GM18520 (cell line): Measurements from ENCODE around the gene KANSL2.
A peak's percentile ranks its signal among the peaks of the same experiment; 100 is the strongest.
"Not testable (repeated sequence)": the region's sequence is repeated elsewhere in the genome, so short reads cannot be mapped to it uniquely, and the experiment has no call there.

Source experiments
- ATAC-seq: cut with Tn5 transposase; IDR thresholded peaks from one replicate; pipeline ENCODE4 v1.9.1; 2021; ENCODE audit not compliant: unreplicated experiment

Gene KANSL2

DNA sequence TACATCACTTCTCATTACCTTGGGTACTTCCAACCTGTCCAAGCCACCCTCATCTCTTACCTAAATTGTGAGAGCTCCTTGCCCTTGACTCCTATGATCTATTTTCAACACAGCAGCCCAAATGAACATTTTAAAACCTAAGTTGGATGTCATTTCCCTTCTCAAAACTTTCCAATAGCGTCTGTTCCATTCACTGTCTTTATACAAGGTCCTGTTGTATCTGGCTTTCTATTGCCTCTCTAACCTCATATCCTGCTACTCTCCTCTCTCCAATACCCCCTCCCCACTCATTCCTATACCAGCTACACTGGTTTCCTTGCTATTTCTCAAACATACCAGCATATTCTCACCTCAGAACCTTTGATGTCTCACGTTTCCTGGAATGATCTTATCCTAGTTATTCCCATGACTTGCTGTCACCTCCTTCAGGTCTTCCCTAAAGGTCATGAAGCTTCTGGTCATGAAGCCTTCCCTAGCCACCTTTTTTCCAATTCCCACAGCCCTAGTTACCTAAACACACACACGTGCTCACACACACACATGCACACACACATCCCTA lies 4.1 kb upstream of the KANSL2 start:
- ATAC-seq: no peak

DNA sequence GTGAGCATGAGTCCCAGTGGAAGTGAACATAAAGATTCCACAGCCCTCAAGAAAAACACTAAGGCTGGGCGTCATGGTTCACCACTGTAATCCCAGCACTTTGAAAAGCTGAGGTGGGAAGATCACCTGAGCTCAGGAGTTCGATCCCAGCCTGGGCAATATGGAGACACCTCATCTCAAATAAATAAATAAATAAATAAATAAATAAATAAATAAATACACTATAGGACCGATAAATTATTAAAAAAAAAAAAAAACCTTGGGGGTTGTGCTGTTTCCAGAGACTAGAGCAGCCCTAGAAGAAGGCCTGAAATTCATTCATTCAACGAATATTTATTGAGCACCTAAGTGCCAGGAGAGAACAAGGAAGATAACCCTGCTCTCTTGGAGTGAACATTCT lies 1.5 kb upstream of the KANSL2 start:
- no peak for ATAC-seq

DNA sequence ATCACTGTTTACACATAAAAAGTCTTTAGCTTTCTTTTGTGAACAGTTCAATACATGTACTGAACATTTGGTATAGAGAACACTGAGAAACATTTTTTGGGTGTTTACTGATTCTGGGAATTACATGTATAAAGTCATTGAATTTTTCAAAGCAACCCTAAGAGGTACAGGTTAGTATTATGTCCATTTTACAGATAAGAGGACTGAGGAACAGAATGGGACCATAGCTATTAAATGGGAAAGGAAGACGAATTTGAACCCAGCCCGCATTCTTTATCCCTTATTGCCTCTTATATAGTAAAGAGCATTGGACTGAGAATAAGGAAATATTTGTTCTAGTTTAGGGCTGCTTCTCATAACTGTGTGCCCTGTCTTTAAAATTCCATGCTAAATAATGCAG lies 889 bp upstream of the KANSL2 start:
- no peak for ATAC-seq

DNA sequence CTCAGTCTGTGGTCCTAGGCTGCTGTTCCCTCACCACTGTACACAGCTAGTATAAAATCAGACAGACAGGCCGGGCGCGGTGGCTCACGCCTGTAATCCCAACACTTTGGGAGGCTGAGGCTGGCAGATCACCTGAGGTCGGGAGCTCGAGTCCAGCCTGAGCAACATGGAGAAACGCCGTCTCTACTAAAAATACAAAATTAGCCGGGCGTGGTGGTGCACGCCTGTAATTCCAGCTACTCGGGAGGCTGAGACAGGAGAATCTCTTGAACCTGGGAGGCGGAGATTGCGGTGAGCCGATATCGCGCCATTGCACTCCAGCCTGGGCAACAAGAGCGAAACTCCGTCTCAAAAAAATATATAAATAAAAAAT lies 481 bp upstream of the KANSL2 start:
- not testable (repeated sequence) for ATAC-seq

DNA sequence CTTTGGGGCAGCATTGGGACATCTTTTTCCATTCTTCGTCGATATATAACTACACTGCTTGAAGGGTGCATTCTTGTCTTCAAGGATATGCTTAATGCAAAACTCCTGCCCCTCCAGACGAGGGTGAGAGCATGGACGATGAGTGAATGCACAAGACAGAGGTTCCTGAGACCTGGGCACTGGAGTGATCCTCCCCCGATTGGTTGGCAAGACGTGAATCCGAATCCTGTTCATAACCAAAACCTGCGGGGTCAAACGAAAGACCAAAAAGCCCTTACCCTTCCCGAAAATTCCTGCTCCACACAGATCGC lies 684 bp downstream of the KANSL2 start:
- ATAC-seq: no peak

DNA sequence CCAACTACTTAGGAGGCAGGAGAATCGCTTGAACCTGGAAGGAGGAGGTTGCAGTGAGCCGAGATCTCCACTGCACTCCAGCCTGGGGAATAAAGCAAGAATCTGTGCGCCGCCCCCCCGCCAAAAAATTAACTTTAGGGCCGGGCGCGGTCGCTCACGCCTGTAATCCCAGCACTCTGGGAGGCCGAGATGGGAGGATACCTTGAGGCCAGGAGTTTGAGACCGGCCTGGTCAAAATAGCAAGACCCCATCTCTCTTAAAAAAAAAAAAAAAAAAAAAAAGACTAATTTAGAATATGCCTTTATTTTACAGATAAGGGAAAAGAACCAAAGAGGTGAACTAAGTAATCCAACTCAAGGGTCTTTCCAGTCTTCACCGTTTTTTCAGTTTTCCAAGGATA lies 1.2 kb downstream of the KANSL2 start:
- no peak for ATAC-seq

DNA sequence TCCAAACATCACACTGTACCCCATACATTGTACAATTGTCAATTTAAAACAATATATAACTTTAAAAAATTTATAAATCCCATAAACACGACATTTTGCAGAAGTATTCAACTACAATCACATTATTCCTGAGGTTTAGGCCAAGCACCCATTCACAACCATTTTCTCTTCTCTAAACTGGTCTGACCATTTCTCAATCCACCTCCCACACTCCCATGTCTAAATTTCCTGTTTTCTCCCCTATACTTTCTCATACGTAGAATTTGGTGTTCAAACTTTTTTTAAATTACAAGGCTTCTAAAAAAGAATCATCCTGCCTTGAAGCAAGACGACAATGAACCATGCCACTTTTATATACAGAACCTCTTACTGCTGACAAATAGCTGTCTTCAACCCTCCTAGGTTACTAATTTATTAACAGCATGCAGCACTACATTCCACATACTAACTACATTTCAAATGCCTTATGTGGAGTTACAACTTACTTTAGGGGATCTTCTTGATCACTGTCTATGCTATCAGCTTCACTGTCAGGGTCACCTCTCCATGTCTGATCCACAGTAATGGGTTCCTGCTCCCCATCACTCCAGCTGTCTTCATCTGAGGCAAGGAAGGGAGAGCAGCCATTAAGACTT lies 3.4 kb downstream of the KANSL2 start:
- no peak for ATAC-seq

DNA sequence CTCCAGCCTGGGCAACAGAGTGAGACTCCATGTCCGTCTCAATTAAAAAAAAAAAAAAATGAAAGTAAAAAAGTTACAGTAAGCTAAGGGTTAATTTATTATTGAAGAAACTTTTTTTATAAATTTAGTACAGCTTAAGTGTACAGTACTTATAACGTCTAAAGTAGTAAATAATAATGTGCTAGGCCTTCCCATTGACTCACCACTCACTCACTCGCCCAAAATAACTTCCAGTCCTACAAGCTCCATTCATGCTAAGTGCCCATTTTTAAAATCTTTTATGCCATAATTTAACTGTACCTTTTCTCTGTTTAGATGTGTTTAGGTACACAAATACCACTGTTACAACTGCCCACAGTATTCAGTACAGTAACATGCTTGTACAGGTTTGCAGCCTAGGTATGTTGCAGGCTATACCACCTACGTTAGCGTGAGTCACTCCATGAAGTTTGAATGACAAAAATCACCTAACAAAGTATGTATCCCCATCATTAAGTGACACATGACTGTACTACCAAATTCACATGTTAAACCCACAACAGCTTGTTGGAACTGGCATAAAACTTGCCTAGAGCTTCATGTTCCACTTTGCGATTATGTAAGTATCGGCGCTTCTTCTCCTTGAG lies 10.7 kb downstream of the KANSL2 start:
- ATAC-seq: no peak

DNA sequence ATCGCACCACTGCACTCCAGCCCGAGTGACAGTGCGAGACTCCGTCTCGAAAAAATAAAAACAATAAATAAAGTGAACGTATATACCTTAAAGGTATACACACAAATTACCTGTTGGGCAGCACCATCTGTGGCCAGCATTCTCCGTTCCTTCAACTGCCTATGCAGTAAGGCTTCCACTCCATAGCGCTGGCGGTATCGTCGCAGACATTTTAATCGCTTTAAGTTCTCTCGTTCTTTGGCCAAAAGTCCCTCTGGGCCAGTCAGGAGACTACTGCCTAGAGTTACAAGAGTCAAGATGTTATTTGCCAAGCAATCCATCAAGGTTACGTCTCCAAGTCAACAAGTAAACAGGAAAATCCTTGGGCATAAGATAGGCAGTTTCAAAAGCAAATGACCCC lies 13.0 kb downstream of the KANSL2 start:
- no peak for ATAC-seq

DNA sequence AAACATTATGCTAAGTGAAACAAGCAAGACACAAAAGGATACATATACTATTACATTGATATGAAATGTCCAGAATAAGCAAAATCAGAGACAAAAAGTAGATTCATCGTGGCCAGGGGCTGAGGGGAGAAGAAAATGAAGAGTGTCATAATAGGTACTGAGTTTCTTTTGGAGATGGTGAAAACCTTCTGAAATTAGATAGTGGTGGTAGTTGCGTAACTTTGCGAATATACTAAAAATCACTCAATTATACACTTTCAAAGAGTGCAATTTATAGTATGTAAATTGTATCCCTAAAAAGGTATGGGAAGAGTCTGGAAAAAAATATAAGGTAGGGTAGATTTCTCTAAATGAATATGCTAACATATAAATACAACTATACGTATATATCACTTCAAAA lies 22.2 kb downstream of the KANSL2 start:
- no peak for ATAC-seq

DNA sequence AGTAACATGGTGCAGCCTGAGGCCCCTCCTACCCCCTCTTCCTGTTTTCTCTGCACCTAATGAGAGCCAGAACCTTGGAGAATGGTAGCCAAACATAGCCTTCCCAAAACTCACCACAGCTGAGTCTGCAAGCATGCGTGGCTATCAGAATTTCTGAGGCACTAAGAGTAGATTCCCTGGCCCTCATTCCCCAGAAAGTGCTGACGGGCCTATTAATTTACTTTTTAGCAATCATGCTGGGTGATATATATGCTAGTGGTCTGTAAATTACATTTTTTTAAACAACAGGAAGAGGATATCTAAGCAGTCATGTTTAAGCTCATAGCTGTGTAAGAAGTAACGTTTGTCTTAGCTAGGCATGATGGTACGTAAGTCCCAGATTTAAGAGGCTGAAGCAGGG lies 30.4 kb downstream of the KANSL2 start:
- ATAC-seq: no peak

DNA sequence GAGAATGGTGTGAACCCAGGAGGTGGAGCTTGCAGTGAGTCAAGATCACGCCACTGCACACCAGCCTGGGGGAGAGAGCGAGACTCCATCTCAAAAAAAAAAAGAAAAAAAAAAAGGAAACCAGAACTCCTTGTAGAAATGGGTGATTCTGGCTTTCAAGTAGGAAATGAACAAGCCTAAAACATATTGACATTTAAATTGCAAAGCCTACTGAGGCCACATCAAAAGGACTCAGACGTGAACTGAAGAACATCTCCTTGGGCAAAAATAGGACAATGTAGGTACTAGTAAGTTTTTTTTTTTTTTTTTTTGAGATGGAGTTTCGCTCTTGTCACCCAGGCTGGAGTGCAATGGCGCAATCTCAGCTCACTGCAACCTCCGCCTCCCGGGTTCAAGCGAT lies 36.7 kb downstream of the KANSL2 start:
- not testable (repeated sequence) for ATAC-seq

DNA sequence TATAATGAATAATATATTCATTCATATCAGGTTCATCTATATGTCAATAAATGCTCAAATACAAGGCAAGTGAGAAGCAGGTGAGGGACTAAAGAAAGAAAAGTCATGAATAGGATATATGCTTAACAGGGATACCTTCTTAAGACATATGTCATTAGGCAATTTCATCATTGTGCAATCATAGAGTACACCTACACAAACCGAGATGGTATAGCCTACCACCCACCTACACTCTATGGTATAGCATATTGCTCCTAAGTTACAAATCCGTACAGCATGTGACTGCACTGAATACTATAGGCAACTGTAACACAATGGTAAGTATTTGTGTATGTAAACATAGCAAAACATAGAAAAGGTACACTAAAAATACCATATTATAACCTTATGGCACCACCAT lies 39.0 kb downstream of the KANSL2 start:
- ATAC-seq: no peak

DNA sequence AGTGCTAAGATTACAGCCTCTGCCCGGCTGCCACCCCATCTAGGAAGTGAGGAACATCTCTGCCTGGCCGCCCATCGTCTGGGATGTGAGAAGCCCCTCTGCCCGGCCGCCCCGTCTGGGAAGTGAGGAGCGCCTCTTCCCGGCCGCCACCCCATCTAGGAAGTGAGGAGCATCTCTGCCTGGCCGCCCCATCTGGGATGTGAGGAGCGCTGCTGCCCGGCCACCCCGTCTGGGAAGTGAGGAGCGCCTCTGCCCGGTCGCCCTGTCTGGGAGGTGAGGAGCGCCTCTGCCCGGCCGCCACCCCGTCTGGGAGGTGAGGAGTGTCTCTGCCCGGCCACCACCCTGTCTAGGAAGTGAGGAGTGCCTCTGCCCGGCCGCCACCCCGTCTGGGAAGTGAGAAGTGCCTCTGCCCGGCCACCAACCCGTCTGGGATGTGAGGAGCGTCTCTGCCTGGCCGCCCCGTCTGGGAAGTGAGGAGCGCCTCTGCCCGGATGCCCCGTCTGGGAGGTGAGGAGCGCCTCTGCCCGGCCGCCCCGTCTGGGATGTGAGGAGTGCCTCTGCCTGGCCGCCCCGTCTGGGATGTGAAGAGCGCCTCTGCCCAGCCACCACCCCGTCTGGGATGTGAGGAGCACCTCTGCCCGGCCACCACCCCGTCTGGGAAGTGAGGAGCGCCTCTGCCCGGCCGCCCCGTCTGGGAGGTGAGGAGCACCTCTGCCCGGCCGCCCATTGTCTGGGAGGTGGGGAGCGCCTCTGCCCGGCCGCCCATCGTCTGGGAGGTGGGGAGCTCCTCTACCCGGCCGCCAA lies 40.1 kb downstream of the KANSL2 start:
- ATAC-seq: not testable (repeated sequence)

DNA sequence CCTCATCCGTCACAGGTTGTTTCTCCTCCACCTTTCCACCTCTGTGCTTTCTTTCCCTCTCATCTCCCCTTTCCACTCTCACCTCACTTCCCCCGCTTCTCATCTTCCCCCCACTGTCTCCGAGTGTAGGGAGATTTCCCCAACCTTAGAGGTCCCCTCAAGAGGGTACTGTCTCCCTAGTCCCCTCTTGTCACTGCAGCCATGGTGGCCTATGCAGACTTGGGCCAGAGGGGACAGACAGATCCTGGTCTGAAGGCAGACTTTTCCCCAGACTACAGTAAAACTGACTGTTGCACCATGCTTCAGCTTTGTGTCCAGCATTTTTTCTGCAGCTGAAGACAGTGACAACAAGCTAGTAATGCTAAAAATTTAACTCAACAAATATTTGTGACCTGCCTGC lies 41.2 kb downstream of the KANSL2 start:
- ATAC-seq: no peak

DNA sequence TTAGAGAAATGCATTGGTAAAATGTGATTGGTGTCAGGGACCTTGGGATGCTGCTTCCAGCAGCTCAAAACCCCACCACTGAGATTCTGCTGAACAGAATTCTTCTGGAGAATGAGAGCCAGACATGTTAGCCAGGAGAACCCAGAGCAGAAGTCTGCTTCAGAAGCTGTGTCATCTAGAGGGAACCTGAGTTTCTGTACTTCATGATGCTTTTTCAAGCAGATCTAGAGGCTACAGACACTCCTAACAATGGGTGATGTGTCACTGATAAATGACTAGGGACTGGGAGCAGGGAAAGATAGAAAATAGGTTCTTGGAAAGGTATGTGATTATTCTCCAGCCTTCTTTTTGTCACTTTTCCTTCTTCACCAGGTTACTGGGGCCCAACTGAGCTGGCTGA lies 41.6 kb downstream of the KANSL2 start:
- ATAC-seq: no peak

DNA sequence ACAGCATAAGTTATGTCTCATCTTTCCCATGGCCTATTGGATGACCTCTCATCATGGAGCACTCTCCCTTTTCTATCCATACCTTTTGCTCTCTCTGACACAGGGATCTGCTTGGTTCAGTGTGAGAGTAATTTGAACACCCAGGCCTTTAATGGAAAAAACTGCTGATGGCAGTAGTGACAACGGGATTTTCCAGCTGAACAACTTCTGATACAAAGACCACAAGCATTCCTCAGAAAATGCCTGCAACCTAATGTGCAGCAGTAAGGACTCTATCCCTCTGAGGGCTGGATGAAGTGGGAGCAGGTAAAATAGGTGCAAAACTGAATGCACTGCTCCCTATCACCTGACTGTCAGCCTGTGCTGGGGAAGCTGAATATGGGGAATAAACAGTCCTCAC lies 51.0 kb downstream of the KANSL2 start:
- ATAC-seq: no peak

DNA sequence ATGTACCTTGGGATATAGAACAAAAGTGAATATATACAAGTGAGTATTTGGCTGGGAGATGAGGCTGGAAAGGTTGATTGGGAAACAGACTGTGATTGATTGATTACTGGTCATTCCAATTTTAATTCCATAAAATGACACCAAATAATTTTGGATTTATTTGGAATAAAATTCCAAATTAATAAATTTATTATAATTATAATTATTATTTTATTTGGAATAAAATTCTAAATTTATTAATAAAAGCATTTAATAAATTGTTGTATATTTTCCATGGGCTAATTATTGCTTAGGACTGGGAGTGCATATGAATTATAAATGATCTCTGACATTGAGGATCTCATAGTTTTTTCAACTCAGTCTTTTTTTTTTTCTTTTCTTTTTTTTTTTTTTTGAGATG lies 51.7 kb downstream of the KANSL2 start:
- no peak for ATAC-seq

DNA sequence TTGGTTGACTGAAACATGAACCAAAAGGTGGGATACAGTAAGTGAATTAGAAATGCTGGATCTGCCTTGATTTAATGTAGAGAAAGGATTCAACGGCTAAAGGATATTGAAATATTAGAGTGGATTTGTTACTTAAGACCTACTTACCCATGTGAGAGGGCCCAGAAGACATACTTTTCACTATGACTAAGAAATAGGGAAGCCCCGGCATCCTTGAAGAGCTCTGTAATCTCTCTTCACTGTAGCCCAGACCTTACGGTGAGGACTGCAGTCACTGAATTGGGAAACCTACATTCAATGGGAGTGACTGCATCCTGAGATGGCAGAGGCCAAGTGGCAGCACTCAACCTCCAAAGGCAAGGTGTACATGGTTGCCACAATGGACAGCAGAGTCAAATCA lies 52.5 kb downstream of the KANSL2 start:
- ATAC-seq: no peak

DNA sequence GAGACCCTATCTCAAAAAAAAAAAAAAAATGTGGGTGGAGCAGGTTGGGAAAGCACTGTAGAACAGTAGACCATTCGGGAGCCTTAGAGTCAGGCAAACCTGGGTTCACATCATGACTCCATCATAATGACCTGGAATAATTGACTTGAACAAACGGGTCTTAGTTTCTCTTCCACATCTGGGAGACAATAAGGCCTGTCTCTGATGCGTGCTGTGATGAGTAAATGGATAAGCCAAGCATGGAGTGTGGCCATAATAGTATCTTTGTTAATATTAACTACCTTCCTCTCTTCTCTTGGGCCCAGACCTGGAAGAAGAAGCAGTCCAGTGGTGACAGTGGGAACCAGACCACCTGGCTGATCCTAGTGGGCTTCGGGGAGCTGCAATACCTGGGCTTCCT lies 54.5 kb downstream of the KANSL2 start:
- no peak for ATAC-seq

DNA sequence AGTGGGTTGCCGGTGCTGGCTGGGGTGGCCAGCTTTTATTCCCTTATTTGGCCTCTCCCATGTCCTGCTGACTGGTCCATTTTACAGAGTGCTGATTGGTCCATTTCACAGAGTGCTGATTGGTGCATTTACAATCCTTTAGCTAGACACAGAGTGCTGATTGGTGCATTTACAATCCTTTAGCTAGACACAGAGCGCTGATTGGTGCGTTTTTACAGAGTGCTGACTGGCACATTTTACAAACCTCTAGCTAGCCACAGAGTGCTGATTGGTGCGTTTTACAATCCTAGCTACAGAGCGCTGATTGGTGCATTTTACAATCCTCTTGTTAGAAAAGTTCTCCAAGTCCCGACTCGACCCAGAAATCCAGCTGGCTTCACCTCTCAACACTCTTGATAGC lies 59.0 kb downstream of the KANSL2 start:
- not testable (repeated sequence) for ATAC-seq

DNA sequence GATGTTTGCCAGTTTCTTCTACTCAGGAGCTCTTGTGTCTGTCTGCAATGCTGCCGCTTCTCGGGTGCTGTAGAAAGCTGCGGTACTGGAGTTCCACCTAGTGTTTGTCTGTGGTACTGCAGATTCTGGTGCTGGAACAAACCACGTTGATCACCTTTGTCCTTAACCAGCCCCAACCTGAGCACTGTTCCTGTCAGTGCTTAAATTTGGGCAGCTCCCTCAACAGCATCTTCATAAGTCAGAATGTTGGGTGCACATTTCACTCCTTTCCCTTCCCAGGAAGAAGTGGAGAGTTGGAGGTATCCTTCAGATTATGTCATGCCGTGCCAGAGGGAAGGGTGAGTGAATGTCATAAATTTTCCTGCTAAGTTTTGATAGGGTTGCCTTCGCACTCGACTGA lies 63.5 kb downstream of the KANSL2 start:
- peak; percentile 64 for ATAC-seq
